Activated B cell treated with CpG ODN at 0.5 μM for 24 hours (primary cell): ENCODE data around the gene FGD5. TPM values are rescaled to one million over a fixed set of nuclear protein-coding genes. Genes with fewer than 3 reads are reported as not detected.

ENCODE experiments used
- ATAC-seq: fragments of 200-7000 bp; cut with Tn5 transposase; one replicate; pipeline ENCODE4 v1.10.0; 2021; ENCODE audit warnings: low read depth, mild to moderate bottlenecking, moderate library complexity
- CTCF ChIA-PET: fragments of 350-600 bp; sonication (Branson Sonifier 250); formaldehyde crosslinking; loops from one replicate; lab custom pipeline; 2021; ENCODE audit warnings: antibody characterized with exemption; lab: Charles Lee
- POLR2A ChIA-PET: fragments of 350-600 bp; sonication (Branson Sonifier 250); formaldehyde crosslinking; loops from one replicate; lab custom pipeline; 2021; ENCODE audit warnings: antibody characterized with exemption; lab: Charles Lee
- DNase-seq: peaks from one replicate; pipeline ENCODE4 v3.0.0; 2022
- H3K27ac Mint-ChIP-seq: one replicate; pipeline ENCODE4 v1.8.0; 2020; ENCODE audit warnings: mixed read lengths
- H3K27me3 Mint-ChIP-seq: one replicate; pipeline ENCODE4 v1.8.0; 2021; ENCODE audit warnings: mixed read lengths
- H3K36me3 Mint-ChIP-seq: one replicate; pipeline ENCODE4 v1.8.0; 2021; ENCODE audit warnings: low read depth, mixed read lengths
- H3K4me1 Mint-ChIP-seq: one replicate; pipeline ENCODE4 v1.8.0; 2021; ENCODE audit warnings: mixed read lengths
- H3K4me3 Mint-ChIP-seq: one replicate; pipeline ENCODE4 v1.8.0; 2020; ENCODE audit warnings: mild to moderate bottlenecking, mixed read lengths
- H3K9me3 Mint-ChIP-seq: one replicate; pipeline ENCODE4 v1.8.0; 2020; ENCODE audit warnings: mixed read lengths
- CTCF ChIP-seq: fragments of 200-600 bp; IDR thresholded peaks from one replicate; pipeline ENCODE4 v1.8.0; 2022; ENCODE audit warnings: antibody characterized with exemption, mild to moderate bottlenecking
- intact Hi-C: fragments of 100-400 bp; cut with micrococcal nuclease; formaldehyde crosslinking; loops from one replicate; pipeline ENCODE4 v1.15.1; 2024
- total RNA-seq: library from RNA; stranded (reverse); gene quantifications from 2 replicates; pipeline ENCODE4 v1.2.3, GENCODE V29; 2022

FGD5 gene
- total RNA-seq, 1 donor from 2014 or later: not detected

- ATAC-seq: no peak
- H3K36me3 Mint-ChIP-seq: no peaks in the 10 kb centered on the region
- ChIA-PET CTCF (no interaction called here), POLR2A (no interaction called here)
- H3K27ac Mint-ChIP-seq: no peak overlapping the region
- no peak for TF ChIP-seq CTCF
- H3K4me1 Mint-ChIP-seq: no peaks in the 10 kb centered on the region
- no peak for DNase-seq
- intact Hi-C loops: no loop called here
- no peaks in the 10 kb centered on the region for H3K27me3 Mint-ChIP-seq
- no peak overlapping the region for H3K4me3 Mint-ChIP-seq
- peaks cover 9% of the 10 kb centered on the region for H3K9me3 Mint-ChIP-seq
Observed at GRCh38 chr3:14775563-14775962, 43.2 kb upstream of the FGD5 start.

- ChIA-PET POLR2A (no interaction called here), CTCF (no interaction called here)
- H3K27me3 Mint-ChIP-seq: peaks cover 2% of the 10 kb centered on the region
- ATAC-seq (no peak), DNase-seq (no peak)
- TF ChIP-seq CTCF: no peak
- intact Hi-C loops: no loop called here
- H3K9me3 Mint-ChIP-seq: peaks cover 9% of the 10 kb centered on the region
- no peaks in the 10 kb centered on the region for H3K36me3 Mint-ChIP-seq
- H3K27ac Mint-ChIP-seq: no peak overlapping the region
- H3K4me3 Mint-ChIP-seq: no peak overlapping the region
- no peaks in the 10 kb centered on the region for H3K4me1 Mint-ChIP-seq
Observed at GRCh38 chr3:14779069-14779685, 39.6 kb upstream of the FGD5 start.

DNA sequence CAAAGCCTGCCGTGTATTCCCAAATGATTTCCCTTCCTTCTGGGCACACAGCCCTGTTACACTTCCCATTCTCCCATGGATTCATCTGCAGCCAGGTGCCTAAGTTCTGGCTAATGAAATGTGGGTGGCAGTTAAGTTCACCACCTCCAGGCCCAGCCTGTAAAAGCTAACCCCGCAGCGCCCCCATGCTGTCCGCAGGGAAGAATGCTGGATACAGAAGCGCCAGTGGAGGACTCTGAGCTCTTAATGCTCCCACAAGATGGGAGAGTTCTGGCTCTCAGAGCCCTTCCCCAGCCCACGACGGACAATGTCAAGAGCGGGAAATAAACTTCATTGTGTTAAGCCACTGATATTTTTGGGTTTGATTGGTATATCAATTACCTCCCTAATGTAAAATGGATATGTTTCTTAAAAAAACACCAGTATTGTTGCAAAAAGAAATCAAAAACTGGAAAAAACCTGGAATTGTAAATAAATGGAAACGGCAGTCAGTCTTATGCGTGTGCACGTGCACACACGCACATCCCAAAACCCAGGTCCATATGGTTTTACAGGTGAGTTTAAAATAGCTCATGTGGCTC lies 37.7 kb upstream of the FGD5 start:
- intact Hi-C loops: loop anchor here (1.0 to 2.0 kb wide), 2 partner anchors 108 to 147 kb away; no protein-coding TSS in a partner anchor

GRCh38 chr3:14783480-14784086 lies 35.2 kb upstream of the FGD5 start:
- CTCF ChIA-PET: no interaction called here
- intact Hi-C loops: no loop called here
- POLR2A ChIA-PET: no interaction called here
- Mint-ChIP-seq H3K9me3 (peaks cover 7% of the 10 kb centered on the region), H3K4me3 (no peak overlapping the region), H3K4me1 (no peaks in the 10 kb centered on the region), H3K27ac (no peak overlapping the region), H3K27me3 (peaks cover 20% of the 10 kb centered on the region), H3K36me3 (no peaks in the 10 kb centered on the region)
- ATAC-seq: no peak
- TF ChIP-seq CTCF: no peak
- DNase-seq: no peak

More for the DNA sequence above, 37.7 kb upstream of the FGD5 start:
- no peak overlapping the region for H3K4me3 Mint-ChIP-seq
- H3K27ac Mint-ChIP-seq: no peak overlapping the region
- H3K36me3 Mint-ChIP-seq: no peaks in the 10 kb centered on the region
- peaks cover 12% of the 10 kb centered on the region for H3K27me3 Mint-ChIP-seq
- ChIA-PET POLR2A (no interaction called here), CTCF (interaction anchor here (0.9 kb wide), 1 partner anchor 107 kb away, joined by 3 read pairs; no protein-coding TSS in a partner anchor)
- DNase-seq (no peak), ATAC-seq (peak; percentile 34)
- H3K9me3 Mint-ChIP-seq: peaks cover 9% of the 10 kb centered on the region
- no peak for TF ChIP-seq CTCF
- H3K4me1 Mint-ChIP-seq: no peaks in the 10 kb centered on the region

GRCh38 chr3:14784087-14784681 lies 34.6 kb upstream of the FGD5 start:
- intact Hi-C loops: no loop called here
- no peak for TF ChIP-seq CTCF
- no peak overlapping the region for H3K27ac Mint-ChIP-seq
- H3K27me3 Mint-ChIP-seq: peaks cover 20% of the 10 kb centered on the region
- no peak for DNase-seq
- H3K4me1 Mint-ChIP-seq: no peaks in the 10 kb centered on the region
- POLR2A ChIA-PET: no interaction called here
- H3K36me3 Mint-ChIP-seq: no peaks in the 10 kb centered on the region
- no peak overlapping the region for H3K4me3 Mint-ChIP-seq
- peaks cover 1% of the 10 kb centered on the region for H3K9me3 Mint-ChIP-seq
- no peak for ATAC-seq
- CTCF ChIA-PET: no interaction called here
